GM19455 (cell line): ENCODE results near the gene PARN.
"Not testable (repeated sequence)": the region's sequence is repeated elsewhere in the genome, so short reads cannot be mapped to it uniquely, and the experiment has no call there.

Experiments used
- ATAC-seq: cut with Tn5 transposase; IDR thresholded peaks from one replicate; pipeline ENCODE4 v1.9.1; 2021; ENCODE audit not compliant: unreplicated experiment

The PARN gene

DNA sequence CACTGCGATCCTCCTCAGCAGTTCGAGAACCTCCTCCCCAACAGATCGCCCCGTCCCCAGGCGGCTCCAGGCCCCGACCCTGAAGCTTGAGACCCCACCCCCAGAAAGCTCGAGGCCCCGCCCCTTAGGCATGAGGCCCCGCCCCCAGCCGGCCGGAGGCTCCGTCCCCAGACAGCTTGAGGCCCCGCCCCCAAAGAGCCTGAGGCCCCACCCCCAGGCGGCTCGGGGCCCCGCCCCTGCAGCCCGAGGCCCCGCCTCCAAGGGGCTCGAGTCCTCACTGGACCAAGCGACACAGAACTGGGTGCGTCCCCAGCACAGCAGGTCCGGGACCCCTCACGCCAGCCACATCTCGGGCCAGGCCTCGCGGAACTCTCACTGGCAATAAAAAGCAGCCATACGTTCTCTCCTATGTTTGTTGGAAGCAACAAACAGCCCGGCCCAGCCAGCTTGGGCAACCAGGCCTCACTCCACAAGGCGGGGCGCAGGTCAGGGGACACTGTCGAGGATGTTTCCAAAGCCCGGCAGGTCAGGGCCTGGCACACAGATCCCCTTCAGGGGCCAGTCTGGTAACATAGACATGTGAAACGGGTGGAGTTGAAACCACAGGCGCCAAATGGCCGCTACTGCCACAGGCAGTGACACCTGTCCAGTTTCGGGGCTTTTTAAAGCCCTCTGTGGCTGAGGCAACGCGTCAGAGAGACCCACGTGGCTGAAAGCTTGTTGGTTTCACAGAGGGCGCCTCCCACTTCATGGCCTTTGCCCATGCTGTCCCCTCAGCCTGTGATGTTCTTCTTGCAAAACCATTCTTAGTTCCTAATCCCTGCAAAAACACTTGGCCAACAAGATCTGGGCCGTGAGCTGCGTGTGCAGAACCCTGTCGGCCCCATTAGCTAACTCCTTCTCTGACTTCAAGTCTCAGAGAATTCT lies 224.2 kb downstream of the PARN start:
- ATAC-seq = peak; percentile 89

DNA sequence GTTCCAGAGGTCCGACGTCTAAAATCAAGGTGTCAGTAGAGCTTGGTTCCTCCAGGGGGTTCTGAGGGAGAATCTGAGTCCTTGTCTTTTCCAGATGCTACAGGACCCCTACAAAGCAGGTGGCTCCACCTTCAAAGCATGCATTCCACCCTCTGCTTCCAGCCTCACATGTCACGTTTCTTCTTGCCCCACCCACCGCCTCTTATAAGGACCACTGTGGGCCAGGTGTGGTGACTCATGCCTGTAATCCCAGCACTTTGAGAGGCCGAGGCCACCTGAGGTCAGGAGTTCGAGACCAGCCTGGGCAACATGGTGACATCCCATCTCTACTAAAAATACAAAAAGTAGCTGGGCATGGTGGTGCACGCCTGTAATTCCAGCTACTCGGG lies 227.1 kb downstream of the PARN start:
- not testable (repeated sequence) for ATAC-seq

DNA sequence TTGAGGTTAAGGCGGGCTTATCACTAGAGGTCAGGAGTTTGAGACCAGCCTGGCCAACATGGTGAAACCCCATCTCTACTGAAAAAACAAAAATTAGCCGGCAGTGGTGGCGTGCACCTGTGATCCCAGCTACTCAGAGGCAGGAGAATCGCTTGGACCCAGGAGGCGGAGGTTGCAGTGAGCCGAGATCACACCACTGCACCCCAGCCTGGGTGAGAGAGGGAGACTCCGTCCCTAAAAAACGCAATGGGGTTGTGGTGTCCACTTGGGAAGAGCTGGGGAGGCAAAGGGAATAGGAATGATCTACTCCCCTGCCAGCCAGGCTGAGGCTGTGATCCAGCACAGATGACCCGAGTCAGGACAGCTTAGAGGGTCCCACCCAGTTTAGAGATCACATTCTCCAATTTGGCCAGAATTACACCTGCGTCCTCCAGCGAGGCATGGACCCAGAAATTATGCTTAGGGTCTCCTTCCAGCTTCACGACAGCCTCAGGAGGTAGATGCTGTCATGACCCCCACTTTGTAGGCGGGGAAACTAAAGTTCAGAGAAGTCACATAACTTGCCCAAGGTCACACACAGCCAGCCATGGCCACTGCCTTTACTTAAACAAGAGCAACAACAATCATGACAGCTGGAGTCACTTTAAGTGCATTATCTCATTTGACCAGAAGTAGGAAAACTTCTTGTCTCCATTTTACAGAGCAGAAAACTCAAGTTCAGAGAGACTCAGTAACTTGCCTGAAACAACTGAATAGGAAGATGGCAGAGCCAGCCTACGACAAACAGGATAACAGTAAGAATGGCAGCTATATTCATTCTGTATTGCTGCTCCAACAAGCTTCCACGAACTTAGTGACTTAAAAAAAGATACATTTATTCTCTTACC lies 227.7 kb downstream of the PARN start:
- ATAC-seq = not testable (repeated sequence)

DNA sequence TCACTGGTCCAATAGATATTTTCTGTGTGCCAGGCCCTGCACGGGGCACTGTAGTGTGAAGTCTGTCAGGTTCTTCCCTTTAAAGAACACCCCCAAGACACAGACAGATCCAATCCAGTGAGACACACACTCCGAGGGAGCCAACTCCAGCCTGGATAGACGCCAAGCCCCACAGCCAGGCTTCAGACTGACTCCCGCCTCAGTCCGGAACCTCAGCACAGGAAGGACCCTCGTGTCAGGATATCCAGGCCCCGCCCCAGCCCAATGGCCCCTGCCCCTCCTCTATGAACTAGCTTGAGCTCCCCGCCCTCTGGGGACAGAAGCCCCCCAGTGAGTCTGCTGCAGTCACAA lies 228.4 kb downstream of the PARN start:
- ATAC-seq = not testable (repeated sequence)

DNA sequence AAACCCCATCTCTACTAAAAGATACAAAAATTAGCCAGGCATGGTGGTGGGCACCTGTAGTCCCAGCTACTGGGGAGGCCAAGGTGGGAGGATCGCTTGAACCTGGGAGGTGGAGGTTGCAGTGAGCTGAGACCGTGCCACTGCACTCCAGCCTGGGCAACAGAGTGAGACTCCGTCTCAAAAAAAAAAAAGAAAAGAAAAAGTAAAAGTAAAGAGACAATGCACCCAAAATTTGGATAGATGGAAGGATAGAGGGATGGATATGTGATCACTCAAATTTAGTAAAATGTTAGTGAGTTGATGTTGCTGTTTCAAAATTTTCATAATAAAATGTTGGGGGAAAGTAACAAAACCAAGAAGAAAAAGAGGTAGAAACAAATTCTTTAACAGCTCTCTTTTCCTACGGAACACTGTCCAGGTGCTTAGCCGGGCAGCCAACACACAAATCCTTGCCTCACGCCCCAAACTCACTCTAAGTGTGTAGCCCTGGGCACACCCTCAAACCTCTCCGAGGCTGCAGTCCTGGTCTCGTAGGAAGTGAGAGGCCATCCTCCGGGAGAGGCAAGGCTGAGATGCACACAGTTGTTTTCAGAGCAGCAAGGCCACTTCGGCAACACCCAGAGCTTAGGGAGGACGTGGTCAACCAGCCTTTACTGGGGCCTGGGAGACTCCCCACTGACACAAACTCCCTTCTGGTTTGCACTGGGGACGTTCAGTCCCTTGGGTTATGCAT lies 228.9 kb downstream of the PARN start:
- not testable (repeated sequence) for ATAC-seq

DNA sequence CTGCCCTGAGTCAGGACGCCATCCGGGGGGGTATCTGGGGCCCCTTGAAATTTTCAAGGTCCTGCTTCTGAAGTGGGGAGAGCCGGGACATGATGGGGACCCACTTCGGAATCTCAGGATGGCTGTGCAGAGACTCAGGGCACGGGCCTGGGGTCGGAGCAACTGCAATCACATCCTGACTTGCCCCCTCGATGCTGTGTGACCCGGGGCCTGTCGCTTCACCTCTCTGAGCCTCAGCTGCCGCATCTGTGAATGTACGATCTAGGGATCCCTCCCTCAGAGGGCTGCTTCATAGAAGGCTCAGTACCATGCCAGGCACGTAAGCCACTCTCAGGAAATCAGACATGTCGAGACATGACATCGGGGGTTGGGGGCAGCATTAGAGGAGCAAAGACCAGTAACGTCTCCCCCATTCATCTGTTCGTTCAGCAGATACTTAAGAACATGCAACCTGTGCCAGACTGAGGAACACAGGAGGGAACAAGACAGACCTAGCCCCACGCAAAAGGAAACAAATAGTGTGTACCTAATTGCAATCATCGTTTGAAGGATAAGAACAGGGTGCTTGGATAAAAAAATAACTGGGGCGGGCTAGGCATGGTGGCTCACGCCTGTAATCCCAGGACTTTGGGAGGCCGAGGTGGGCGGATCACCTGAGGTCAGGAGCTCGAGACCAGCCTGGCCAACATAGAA lies 229.6 kb downstream of the PARN start:
- ATAC-seq = no peak

DNA sequence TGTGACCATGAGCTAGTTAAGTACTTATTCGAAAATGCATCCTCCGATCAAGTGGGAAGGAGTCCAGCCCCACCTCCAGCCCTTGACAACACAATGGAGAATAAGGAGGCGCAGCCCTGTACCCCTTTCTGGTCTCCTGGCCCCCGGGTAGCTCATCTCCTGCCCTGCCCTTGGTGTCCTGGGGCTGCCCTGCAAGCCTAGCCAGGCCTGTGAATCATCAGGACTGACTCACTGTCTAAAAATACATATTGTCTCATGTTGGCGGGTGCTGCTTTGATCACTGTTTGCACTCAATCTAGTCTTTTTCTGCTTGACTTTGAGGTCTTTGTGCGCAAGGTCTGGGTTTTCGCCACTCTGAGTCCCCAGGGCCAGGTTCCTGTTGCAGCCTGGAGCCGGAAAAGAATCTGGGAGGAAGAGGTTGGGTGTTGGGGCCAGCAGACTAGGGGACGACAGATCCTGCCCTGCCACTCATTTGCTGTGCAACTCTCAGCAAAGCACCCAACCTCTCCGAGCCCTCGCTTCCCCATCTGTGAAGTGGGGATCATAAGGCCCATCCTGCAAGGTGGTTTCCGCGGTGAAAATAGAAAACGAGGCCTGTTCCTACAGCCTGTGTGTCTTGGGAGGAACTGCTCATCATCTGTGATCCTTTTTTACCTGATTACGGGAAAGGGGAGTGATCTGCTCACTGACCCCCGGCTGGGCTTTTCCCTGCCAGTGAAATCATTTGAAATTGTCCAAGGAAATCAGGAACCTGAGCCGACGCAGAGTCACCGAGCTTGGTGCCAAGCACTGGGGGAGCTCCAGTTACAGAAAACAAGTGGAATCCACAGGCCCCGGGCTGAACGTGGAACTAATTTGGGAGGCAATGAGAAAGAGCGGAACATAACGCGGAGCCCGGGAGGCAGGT lies 230.4 kb downstream of the PARN start:
- ATAC-seq = no peak

DNA sequence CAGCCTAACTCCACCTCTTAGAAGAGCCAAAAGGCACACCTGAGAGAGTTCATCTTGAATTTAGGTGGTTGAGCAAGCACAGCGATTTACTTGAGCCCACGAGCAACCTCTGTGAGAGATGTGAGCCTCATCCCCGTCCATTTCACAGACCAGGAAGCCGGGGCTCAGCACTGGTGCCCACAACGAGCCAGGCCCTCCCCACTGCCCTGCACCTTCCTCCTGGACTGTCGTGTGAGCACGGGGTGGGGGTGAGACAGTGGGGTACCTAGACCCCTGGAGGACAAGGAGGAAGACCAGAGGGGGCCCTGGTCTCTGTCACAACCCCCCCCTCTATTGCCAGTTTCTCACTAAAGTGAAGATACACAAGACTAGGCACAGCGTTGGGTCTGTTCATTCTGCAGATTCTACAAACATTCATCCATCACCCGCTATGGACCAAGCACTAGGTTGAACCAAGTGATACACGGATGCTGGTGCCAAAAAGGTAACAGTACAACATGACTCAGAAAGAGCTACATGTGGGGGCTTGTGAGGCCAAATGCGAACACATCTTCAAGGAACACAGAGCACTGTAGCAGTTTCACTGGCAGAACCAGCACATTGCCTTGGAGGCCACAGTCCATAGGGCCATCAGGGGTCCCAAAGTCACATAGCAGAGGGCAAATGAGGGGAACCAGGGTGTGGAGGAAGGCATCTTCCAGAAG lies 231.9 kb downstream of the PARN start:
- no peak for ATAC-seq

DNA sequence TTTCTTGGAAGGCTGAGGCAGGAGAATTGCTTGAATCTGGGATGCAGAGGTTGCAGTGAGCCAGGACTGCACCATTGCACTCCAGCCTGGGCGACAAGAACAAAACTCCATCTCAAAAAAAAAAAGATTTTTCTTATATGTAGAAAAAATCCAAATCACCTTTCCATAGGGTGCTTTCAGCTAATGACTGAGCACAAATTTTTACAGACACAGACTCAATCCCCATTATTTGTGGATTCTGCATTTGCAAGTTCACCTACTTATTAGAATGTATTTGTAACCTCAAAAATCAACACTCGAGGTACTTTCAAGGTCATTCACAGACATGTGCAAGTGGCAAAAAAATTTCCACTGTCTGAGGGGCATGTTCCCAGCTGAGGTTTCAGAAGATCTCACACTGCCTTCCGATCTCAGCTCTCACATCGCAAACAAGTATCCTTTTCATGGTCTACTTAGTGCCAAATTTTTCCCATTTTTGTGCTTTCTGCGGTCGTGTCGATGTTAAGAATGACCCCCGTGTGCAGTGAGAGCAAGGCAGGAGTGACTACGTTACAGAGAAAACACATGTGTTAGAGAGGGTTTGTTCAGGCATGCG lies 234.3 kb downstream of the PARN start:
- not testable (repeated sequence) for ATAC-seq

DNA sequence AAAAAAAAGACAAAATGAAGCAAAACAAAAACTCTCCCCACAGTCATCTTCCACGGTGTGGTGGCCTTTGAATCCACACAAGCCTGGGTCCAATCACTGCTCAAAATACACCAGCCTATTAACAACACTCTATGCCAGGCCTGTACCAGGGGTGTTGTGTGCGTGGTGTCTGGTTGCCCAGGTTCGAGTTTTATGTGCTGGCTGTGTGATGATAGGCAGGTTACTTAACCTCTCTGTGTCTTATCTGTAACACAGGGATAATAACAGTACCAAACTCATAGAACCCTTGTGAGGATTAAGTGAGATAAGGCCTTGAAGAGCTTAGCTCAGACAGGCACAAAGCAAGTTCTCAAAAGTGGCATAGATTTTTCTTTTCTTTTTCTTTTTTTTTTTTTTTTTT lies 235.2 kb downstream of the PARN start:
- no peak for ATAC-seq

DNA sequence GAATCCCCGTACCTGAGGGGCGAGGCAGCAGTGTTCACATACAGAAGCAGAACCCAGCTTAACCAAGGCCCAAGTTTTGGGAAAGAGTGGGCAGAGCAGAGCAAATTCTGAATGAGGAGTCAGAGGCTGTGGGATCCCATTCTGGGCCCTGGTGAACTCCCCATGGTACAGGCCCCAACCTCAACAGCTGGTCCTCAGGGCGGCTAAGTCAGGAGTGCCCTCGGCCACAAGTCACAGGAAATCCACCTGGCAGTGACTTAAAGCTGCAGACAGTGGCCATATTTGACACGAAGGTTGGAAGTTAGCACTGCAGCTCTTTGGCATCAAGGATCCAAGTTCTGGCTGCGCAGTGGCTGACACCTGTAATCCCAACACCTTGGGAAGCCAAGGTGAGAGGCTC lies 237.1 kb downstream of the PARN start:
- no peak for ATAC-seq

DNA sequence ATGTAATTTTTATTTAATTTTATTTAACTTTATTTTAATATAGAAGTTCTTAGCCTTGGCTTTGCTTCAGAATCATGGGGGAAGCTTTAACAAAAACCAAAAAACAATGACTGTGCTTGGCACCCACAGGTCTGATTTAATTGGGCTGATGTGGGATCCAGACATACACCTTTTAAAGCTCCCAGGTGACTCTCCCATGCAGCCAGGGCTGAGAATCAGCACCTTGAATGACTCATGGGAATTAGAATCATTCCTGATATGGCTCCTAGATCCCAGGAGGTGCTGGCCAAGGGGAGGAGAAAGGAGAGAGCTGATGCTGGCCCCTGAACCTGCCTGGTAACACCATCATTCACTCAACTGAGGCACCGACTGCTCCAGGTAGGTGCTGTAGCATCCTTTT lies 240.7 kb downstream of the PARN start:
- no peak for ATAC-seq

DNA sequence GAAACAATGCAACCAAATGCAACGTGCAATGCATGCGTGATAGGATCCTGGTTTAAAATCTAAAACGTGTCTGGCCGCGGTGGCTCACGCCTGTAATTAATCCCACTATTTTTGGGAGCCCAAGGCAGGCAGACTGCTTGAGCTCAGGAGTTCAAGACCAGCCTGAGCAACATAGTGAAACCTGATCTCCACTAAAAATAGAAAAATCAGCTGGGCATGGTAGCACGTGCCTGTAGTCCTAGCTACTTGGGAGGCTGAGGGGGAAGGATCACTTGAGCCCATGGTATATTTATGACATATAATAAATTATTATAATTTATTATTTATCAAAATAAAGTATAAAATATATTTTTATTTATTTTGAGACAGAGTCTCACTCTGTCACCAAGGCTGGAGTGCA lies 241.8 kb downstream of the PARN start:
- no peak for ATAC-seq

DNA sequence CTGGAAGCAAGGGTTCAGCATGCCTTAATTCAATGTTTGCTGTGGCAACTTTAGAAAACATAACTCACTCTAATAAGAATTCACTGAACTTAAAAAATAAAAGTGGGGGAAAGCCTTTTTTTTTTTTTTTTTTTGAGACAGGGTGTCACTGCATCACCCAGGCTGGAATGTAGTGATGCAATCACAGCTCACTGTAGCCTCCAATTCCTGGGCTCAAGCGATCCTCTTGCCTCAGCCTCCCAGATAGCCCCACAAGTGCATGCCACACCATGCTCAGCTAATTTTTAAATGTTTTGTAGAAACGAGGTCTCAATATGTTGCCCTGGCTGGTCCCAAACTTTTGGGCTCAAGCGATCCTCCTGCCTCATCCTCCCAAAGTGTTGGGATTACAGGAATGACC lies 243.9 kb downstream of the PARN start:
- no peak for ATAC-seq
